ENCODE results near the gene DCLK1. TPM values are rescaled to one million over a fixed set of nuclear protein-coding genes. Genes with fewer than 3 reads are reported as not detected.

DCLK1 gene
- total RNA-seq, 4 donors from 2014 or later: 10.0 to 41.1 (median 19.5) TPM

DNA sequence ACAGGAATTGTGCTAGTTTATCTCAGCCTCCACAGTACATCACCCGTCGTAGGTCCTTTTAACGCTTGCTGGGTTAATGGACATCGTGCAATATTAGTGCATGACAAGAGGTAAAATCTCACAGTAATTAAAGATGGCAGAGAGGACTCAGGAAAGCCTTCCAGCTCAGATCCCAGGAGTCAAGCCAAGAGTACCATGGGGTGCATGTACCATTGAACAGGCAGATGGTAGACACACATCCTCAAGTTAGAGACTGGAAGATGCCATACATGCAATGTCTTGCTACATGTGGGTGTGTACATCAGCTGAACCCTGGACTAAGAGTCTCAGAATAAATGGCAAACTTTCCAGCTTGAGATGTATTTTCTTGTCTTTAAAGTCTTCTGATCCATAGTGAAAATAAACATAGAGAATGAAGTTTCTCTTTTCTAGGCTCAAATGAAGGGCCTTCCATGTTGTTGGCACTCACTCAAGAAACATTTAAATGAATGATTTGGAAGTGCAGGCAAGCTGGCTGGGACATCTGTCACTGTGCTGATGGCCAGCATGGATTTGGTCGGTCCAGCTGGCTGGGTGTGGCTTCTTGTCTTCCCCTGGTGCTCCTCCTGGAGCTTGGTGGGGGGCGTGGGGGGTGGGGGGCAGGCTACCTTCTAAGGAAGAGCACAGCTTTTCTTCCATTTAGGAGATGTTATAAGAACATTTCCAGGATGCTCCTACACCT is 363.8 kb downstream of the DCLK1 start:
- WGBS, 2 donors: 63 to 67% methylated on average over 6 of the region's 6 CpGs
- no peak for DNase-seq (ENCODE audit: low spot score in 2 of 2)
- intact Hi-C loops (cut with DNase I; ENCODE audit: low total_unique reads): no loop called here
- TF ChIP-seq POLR2A (IDR thresholded peaks at IDR 0.05): no peak
- TF ChIP-seq, protein P1, sequence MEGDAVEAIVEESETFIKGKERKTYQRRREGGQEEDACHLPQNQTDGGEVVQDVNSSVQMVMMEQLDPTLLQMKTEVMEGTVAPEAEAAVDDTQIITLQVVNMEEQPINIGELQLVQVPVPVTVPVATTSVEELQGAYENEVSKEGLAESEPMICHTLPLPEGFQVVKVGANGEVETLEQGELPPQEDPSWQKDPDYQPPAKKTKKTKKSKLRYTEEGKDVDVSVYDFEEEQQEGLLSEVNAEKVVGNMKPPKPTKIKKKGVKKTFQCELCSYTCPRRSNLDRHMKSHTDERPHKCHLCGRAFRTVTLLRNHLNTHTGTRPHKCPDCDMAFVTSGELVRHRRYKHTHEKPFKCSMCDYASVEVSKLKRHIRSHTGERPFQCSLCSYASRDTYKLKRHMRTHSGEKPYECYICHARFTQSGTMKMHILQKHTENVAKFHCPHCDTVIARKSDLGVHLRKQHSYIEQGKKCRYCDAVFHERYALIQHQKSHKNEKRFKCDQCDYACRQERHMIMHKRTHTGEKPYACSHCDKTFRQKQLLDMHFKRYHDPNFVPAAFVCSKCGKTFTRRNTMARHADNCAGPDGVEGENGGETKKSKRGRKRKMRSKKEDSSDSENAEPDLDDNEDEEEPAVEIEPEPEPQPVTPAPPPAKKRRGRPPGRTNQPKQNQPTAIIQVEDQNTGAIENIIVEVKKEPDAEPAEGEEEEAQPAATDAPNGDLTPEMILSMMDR (IDR thresholded peaks at IDR 0.05): no peak
- no peak overlapping the region for H3K4me3 ChIP-seq (ENCODE audit: low read depth, poor library complexity, severe bottlenecking)

DNA sequence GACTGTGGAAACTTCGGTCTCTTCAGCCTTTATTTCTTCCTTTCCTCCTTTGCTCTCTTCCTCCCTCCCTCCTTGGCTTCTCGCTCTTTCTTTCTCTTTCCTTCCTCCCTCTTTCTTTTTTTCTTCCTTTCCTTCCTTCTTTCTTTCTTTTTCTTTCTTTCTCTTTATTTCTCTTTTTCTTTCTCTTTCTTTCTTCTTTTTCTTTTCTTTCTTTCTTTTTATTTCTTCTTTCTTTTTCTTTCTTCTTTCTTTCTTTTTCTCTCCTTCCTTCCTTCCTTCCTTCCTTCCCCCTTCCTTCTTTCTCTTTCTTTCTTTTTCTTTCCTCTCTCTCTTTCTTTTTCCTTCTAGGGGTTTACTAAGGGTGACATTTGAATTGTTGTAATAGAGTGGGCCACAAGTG is 364.5 kb downstream of the DCLK1 start:
- intact Hi-C loops (cut with DNase I; ENCODE audit: low total_unique reads): no loop called here
- TF ChIP-seq, protein P1 (IDR thresholded peaks at IDR 0.05): no peak
- no peak for TF ChIP-seq POLR2A (IDR thresholded peaks at IDR 0.05)
- WGBS, 2 donors: 86 to 90% methylated on average over 2 of the region's 2 CpGs
- DNase-seq (ENCODE audit: low spot score in 2 of 2): no peak
- no peak overlapping the region for H3K4me3 ChIP-seq (ENCODE audit: low read depth, poor library complexity, severe bottlenecking)

DNA sequence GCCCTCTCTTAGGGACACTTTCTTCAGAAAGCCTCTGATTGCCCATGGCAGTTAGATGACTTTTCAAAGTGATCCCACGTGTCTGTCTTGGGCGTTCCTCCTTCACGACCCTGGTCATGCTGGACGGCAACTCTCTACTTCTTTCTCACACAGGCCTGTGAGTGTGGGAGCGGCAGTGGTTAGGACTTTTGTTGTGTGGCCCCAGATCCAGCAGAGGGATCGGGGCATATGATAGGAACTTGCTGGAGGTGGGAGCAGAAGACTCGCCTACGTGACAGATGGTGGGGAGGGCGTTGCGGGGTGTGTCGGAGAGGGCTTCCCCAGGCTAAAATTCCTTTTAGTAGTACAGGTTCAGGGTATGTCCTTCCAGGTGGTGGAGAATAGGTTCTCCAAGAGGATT is 365.2 kb downstream of the DCLK1 start:
- no peak overlapping the region for H3K4me3 ChIP-seq (ENCODE audit: low read depth, poor library complexity, severe bottlenecking)
- intact Hi-C loops (cut with DNase I; ENCODE audit: low total_unique reads): no loop called here
- TF ChIP-seq POLR2A (IDR thresholded peaks at IDR 0.05): no peak
- TF ChIP-seq, protein P1 (IDR thresholded peaks at IDR 0.05): no peak
- WGBS, 2 donors: 92 to 94% methylated on average over 11 of the region's 11 CpGs
- no peak for DNase-seq (ENCODE audit: low spot score in 2 of 2)

DNA sequence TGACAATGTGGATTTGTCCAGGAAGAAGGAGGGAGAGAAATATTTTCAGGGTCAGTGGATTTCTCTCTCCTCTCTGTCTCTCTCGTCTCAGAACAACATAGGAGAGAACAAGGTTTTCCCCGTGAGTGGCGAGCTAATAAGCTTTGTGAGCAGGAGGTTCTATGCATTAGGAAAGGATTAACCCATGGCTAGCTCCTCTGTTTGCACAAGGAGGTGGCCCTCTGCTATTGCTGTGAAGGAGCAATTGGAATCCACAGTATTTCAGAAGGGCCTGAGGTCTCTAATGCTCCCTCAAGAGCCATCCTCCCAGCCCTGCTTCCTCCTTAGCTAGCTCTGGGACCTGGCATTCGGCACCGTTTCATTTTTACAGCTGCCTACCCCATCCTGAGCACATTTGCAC is 365.8 kb downstream of the DCLK1 start:
- intact Hi-C loops (cut with DNase I; ENCODE audit: low total_unique reads): no loop called here
- WGBS, 2 donors: 58 to 62% methylated on average over 5 of the region's 5 CpGs
- no peak overlapping the region for H3K4me3 ChIP-seq (ENCODE audit: low read depth, poor library complexity, severe bottlenecking)
- no peak for DNase-seq (ENCODE audit: low spot score in 2 of 2)
- TF ChIP-seq, protein P1 (IDR thresholded peaks at IDR 0.05): no peak
- TF ChIP-seq POLR2A (IDR thresholded peaks at IDR 0.05): no peak

- TF ChIP-seq, protein P1 (IDR thresholded peaks at IDR 0.05): no peak
- no peak for TF ChIP-seq POLR2A (IDR thresholded peaks at IDR 0.05)
- WGBS, 2 donors: 66% methylated on average over 4 of the region's 4 CpGs
- no peak overlapping the region for H3K4me3 ChIP-seq (ENCODE audit: low read depth, poor library complexity, severe bottlenecking)
- DNase-seq (ENCODE audit: low spot score in 2 of 2): no peak
- intact Hi-C loops (cut with DNase I; ENCODE audit: low total_unique reads): no loop called here
Measured at GRCh38 chr13:35764326-35765015, 366.7 kb downstream of the DCLK1 start.

Data from lower leg skin (tissue), 4 donors.